Upper lobe of right lung (tissue), 1 donor: ENCODE measurements around the gene FRMD8. TPM values are rescaled to one million over a fixed set of nuclear protein-coding genes. Genes with fewer than 3 reads are reported as not detected.
"Not testable (repeated sequence)": the region's sequence is repeated elsewhere in the genome, so short reads cannot be mapped to it uniquely, and the experiment has no call there.

Experiments
- ATAC-seq: fragments of 200-7000 bp; cut with Tn5 transposase; one replicate; pipeline ENCODE4 v1.9.1; 2020; ENCODE audit warnings: mild to moderate bottlenecking, moderate library complexity
- DNase-seq: peaks from one replicate; pipeline ENCODE4 v3.0.0-alpha.2; 2020
- H3K27ac ChIP-seq: fragments of 200-600 bp; one replicate; pipeline ENCODE4 v1.8.0; 2022
- H3K27me3 ChIP-seq: fragments of 200-600 bp; one replicate; pipeline ENCODE4 v1.8.0; 2022; ENCODE audit warnings: mild to moderate bottlenecking
- H3K36me3 ChIP-seq: fragments of 200-600 bp; one replicate; pipeline ENCODE4 v1.8.0; 2022
- H3K4me1 ChIP-seq: fragments of 200-600 bp; one replicate; pipeline ENCODE4 v1.8.0; 2022
- H3K4me3 ChIP-seq: fragments of 200-600 bp; one replicate; pipeline ENCODE4 v1.8.0; 2022; ENCODE audit warnings: mild to moderate bottlenecking
- H3K9me3 ChIP-seq: fragments of 200-600 bp; one replicate; pipeline ENCODE4 v1.8.0; 2022
- intact Hi-C: fragments of 100-400 bp; cut with DNase I; formaldehyde crosslinking; loops from one replicate; pipeline ENCODE4 v1.11.0; 2022
- total RNA-seq: library from RNA; stranded (reverse); fragmentation: NEBNext Ultra II Directional; extraction: Animal tissue kit (Norgen Biotek cat#: 25700); gene quantifications from one replicate; pipeline ENCODE4 v1.2.1, GENCODE V29; 2021
- TF ChIP-seq, protein P1 (sequence below): fragments of 200-600 bp; IDR thresholded peaks from one replicate; pipeline ENCODE4 v1.8.0; 2022; ENCODE audit warnings: antibody characterized with exemption
- donor health status: DM: no; HTN: yes; CAD: no; lungs with severe emphysema.

FRMD8 gene
- total RNA-seq, 1 donor from 2014 or later, result 37.1 TPM

DNA sequence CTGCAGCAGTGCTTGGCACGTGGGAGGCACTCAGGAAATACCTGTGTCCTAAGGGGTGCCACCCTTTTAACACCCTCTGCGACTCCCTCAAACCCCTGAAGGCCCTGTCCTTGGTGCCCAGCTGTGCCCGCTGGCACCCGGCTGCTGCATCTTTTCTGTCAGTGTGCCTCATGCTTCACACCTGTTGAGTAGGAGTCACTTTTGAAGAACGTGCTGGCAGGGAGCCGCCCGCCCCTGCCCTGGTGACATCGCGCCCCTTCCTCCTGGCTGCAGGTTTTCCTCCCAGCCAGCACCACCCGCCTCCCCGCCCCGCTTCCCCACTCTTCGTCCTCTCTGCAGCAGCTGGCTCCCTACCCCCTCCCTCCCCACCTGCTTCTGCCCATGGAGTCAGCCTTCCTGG lies 17.8 kb downstream of the FRMD8 start:
- Histone ChIP-seq H3K4me3 (no peak overlapping the region), H3K4me1 (peaks cover 9% of the 10 kb centered on the region), H3K9me3 (no peaks in the 10 kb centered on the region), H3K36me3 (peaks cover 80% of the 10 kb centered on the region), H3K27me3 (no peaks in the 10 kb centered on the region), H3K27ac (peak overlapping the region; percentile 36)
- ATAC-seq (no peak), DNase-seq (no peak)
- TF ChIP-seq, protein P1, sequence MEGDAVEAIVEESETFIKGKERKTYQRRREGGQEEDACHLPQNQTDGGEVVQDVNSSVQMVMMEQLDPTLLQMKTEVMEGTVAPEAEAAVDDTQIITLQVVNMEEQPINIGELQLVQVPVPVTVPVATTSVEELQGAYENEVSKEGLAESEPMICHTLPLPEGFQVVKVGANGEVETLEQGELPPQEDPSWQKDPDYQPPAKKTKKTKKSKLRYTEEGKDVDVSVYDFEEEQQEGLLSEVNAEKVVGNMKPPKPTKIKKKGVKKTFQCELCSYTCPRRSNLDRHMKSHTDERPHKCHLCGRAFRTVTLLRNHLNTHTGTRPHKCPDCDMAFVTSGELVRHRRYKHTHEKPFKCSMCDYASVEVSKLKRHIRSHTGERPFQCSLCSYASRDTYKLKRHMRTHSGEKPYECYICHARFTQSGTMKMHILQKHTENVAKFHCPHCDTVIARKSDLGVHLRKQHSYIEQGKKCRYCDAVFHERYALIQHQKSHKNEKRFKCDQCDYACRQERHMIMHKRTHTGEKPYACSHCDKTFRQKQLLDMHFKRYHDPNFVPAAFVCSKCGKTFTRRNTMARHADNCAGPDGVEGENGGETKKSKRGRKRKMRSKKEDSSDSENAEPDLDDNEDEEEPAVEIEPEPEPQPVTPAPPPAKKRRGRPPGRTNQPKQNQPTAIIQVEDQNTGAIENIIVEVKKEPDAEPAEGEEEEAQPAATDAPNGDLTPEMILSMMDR, result no peak
- intact Hi-C loops, result no loop called here

DNA sequence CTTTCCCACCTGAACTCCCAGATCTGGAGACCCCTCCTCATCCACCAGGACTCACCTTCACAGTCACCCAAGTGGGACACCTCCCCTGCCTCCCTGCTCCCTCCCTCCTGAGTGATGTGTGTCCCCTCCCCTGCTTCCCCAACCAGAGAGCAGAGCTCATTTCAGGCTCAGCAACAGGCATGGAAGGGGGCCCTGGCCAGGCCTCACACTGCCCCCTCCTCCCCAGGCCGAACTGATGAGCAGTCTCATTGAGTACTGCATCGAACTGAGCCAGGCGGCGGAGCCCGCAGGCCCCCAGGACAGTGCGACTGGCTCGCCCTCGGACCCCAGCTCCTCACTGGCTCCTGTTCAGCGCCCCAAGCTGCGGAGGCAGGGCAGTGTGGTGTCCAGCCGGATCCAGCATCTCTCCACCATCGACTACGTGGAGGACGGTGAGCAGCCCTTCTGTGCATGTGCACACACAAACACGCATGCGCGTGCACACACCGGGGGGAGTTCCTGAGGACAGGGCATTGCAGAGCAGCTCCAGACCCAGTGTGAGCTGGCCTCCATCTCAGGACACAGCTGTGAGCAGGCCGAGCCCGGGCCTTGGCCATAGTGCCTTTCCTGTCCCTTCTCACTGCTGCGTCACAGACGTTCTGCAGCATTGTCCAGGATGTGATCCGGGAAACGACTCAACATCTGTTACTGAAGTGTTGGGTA lies 18.4 kb downstream of the FRMD8 start:
- Histone ChIP-seq H3K4me1 (peaks cover 9% of the 10 kb centered on the region), H3K27me3 (no peaks in the 10 kb centered on the region), H3K9me3 (no peaks in the 10 kb centered on the region), H3K27ac (peak overlapping the region; percentile 11), H3K36me3 (peaks cover 80% of the 10 kb centered on the region), H3K4me3 (no peak overlapping the region)
- peak; percentile 46 for ATAC-seq
- no peak for DNase-seq
- intact Hi-C loops, result no loop called here
- TF ChIP-seq, protein P1, result no peak

DNA sequence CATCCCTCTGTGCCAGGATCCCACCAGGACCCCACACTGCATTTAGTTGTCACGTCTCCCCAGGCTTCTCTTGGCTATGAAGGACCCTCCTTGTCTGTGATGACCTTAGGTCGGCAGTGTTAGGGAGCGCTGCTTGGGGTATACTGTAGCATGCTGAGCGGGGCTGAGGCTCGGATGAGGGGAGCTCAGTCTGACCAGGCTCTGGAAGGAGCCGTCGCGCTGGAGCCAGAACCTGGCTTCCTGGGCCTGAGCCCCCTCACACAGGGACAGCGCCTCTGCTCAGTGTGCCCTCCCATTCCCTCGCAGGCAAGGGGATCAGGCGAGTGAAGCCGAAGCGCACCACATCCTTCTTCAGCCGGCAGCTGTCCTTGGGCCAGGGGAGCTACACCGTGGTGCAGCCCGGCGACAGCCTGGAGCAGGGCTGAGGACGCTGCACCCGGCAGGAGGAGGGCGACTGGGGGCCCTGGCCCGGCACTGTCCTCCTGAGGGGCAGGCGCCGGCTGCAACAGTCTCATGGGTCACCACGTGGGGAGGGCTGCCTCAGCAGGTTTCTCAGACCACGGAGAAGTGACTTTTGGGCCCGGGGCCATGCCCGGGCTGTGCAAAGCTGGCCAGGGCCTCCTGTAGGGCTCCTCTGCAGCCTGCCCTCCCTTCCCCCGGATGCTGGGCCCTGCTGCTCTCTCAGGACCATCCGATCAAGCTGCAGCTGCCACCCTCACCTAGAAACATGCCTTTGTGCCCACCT lies 24.7 kb downstream of the FRMD8 start:
- DNase-seq (peak; percentile 55), ATAC-seq (no peak)
- intact Hi-C loops, result no loop called here
- H3K27me3 ChIP-seq, result no peaks in the 10 kb centered on the region
- H3K9me3 ChIP-seq, result no peaks in the 10 kb centered on the region
- TF ChIP-seq, protein P1, result no peak
- H3K27ac ChIP-seq, result no peak overlapping the region
- H3K4me1 ChIP-seq, result peaks cover 4% of the 10 kb centered on the region
- no peak overlapping the region for H3K4me3 ChIP-seq
- peaks cover 56% of the 10 kb centered on the region for H3K36me3 ChIP-seq

DNA sequence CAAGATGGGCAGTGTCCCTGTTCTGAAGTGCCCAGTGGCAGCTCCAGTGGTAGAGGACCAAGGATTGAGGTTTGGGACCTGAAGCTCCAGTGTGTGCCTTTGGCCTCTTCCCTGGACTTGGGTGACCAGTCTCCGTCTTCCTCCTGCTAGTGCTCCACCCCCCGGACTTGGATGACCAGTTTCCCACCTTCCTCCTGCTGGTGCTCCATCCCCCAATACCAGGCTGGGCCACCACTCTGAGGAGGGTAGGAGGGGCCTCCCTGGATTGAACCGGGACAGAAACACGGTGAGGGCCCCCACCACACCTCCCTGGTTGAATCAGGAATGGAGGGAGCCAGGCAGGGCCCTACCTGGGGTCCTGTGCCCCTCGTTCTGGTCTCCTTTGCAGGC lies 25.2 kb downstream of the FRMD8 start:
- Histone ChIP-seq H3K27ac (no peak overlapping the region), H3K9me3 (no peaks in the 10 kb centered on the region), H3K4me1 (peaks cover 9% of the 10 kb centered on the region), H3K4me3 (no peak overlapping the region), H3K27me3 (no peaks in the 10 kb centered on the region), H3K36me3 (peaks cover 50% of the 10 kb centered on the region)
- DNase-seq (no peak), ATAC-seq (no peak)
- intact Hi-C loops, result no loop called here
- TF ChIP-seq, protein P1, result no peak

DNA sequence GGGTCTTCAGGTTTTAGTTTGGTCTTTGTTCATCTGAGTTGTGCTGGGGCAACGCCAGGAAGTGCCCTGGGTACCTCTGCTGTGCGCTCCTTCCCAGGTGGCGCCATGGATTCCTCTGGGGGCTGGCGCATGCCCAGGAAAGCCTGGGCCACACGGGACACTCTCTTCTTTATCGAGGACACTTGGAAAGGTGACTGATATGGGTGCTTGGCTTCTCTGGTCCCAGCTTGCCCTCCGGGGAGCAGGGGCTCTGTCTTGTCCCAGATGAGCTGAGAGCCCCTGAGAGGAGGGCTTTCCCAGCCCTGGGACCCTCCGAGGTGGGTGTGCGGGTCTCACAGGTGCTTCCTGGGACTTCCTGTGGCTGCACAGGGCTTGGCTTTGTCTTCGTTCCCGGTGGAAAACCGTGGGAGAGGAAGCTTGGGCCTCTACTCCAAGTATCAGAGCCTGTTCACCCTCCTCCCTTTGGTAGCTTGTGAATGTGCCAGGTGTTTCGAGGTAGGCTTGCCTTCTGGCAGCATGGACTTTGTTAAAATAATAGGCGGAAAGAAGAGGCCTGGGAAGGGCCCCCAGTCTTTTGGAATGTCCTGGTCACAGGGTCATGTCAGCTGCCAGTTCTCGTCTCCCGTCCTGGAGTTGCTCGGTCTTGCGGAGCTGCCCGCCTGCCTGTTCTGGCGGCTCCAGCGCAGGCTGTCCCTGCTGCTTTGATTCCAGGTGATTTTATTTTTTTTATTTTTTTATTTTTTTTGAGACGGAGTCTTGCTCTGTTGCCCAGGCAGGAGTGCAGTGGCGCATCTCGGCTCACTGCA lies 26.0 kb downstream of the FRMD8 start:
- TF ChIP-seq, protein P1, result no peak
- intact Hi-C loops, result no loop called here
- peaks cover 17% of the 10 kb centered on the region for H3K4me1 ChIP-seq
- H3K27me3 ChIP-seq, result no peaks in the 10 kb centered on the region
- ATAC-seq (no peak), DNase-seq (peak; percentile 55)
- H3K36me3 ChIP-seq, result peaks cover 42% of the 10 kb centered on the region
- no peaks in the 10 kb centered on the region for H3K9me3 ChIP-seq
- no peak overlapping the region for H3K4me3 ChIP-seq
- H3K27ac ChIP-seq, result no peak overlapping the region

DNA sequence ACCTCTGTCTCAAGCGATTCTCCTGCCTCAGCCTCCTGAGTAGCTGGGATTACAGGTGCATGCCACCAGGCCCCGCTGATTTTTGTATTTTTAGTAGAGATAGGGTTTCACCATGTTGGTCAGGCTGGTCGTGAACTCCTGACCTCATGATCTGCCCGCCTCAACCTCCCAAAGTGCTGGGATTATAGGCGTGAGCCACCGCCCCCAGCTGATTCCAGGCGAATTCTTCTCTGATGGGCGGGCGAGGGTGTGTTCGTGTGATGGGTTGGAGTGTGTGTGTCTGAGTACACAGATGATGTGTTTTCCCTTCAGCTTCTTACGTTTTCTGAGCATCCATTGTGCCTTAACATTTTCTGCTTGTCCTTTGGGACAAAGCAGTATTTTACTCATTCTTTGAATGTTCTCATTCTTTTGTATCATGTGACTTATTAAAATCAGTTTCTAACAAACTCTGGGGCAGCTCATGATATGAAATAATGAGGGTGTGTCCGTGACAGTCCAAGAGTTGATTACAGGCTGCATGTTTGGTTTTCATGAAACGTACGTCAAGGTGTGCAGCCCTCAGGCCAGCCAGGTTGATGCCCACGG lies 26.7 kb downstream of the FRMD8 start:
- H3K9me3 ChIP-seq, ATAC-seq, DNase-seq, H3K27me3 ChIP-seq, H3K4me3 ChIP-seq, H3K27ac ChIP-seq, intact Hi-C loops: not testable (repeated sequence)
- H3K4me1 ChIP-seq, result peaks cover 24% of the 10 kb centered on the region
- H3K36me3 ChIP-seq, result peaks cover 35% of the 10 kb centered on the region
